ENCODE data around the gene NAALADL2. TPM values are rescaled to one million over a fixed set of nuclear protein-coding genes. Genes with fewer than 3 reads are reported as not detected.

NAALADL2 gene
- total and polyA plus RNA-seq, 2 of the 4 experiments (the other 2 are of a cell fraction): 3.8 to 19.2 TPM

DNA sequence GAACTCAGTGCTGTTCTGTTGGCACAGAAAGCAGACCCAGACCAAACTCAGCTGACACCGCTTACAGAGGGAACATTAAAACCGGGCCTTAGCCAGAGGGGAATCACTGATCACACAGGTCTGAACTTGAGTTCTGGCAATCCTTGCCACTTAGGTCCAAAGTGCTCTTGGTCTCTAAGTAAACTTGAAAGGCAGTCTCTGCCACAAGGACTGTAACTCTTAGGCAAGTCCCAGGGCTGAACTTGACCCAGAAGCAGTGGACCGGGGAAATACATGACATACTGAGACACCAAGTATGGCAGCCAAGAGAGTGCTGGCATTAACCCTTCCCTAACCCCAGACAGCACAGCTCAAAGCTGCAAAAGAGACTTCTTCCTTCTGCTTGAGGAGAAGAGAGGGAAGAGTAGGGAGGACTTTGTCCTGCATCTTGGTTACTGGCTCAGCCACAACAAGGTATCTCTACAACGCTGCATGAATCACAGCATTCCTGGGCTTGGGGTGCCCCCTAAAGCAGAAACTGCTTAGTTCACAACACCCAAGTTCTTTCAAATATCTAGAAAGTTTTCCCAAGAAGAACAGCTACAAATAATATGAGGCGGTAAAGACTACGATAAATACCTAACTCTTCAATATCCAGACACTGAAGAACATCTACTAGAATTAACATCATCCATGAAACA lies 32.5 kb downstream of the NAALADL2 start:
- no peak for ATAC-seq (ENCODE audit: low read depth)
- 75% methylated on average over 2 of the region's 6 CpGs; no CpG with 5 or more reads in 1 of the 2 experiments for WGBS, 2 experiments (ENCODE audit: extremely low coverage in 2 of 2, insufficient read length in 1 of 2)

More for the DNA sequence above, 32.5 kb downstream of the NAALADL2 start:
- Histone ChIP-seq H3K9me1 (ENCODE audit: insufficient read depth, low read length) (no peaks in the 10 kb centered on the region), H2BK15ac (ENCODE audit: low read depth, low read length) (peak overlapping the region; percentile 62; the same call in 1 of the 3 replicates), H2BK120ac (ENCODE audit: low read depth, low read length) (peak overlapping the region; percentile 40), H3K9me3 (ENCODE audit: control insufficient read depth, insufficient read depth, low read length) (no peaks in the 10 kb centered on the region), H2BK20ac (ENCODE audit: low read depth, low read length) (peak overlapping the region; percentile 10; the same call in 1 of the 2 replicates), H3K4me3 (ENCODE audit: insufficient read depth, low read depth, low read length) (no peak overlapping the region), H3K14ac (replicated peaks; ENCODE audit: low read depth, low read length) (peak overlapping the region; percentile 1; the same call in 1 of the 2 replicates), H4K91ac (ENCODE audit: insufficient read depth, low read depth, low read length) (peak overlapping the region; percentile 73), H2BK5ac (ENCODE audit: low read depth, low read length, poor library complexity, severe bottlenecking) (no peak overlapping the region), H3K23ac (ENCODE audit: low read depth, low read length) (no peak overlapping the region), H2AFZ (replicated peaks; ENCODE audit: low read length, poor library complexity) (peak overlapping the region; percentile 6), H2AK5ac (ENCODE audit: low read depth, low read length) (0 out of 2 replicates have a peak overlapping the region, but pooled peaks have one; percentile 33), H3K4me2 (ENCODE audit: low read depth, low read length) (no peak overlapping the region), H3K36me3 (ENCODE audit: control insufficient read depth, insufficient read depth, low read length) (no peaks in the 10 kb centered on the region), H3K9ac (ENCODE audit: low read depth, low read length) (no peak overlapping the region), H2AK9ac (replicated peaks; ENCODE audit: low read depth, low read length, poor library complexity) (no peak overlapping the region), H3K4me1 (ENCODE audit: control insufficient read depth, insufficient read depth, low read length) (0 out of 2 replicates have a peak, but pooled peaks cover 2% of the 10 kb centered on the region), H4K8ac (ENCODE audit: low read depth in 2 of 2, low read length in 2 of 2) (no peak overlapping the region), H3K27me3 (ENCODE audit: control insufficient read depth, insufficient read depth, low read length) (no peaks in the 10 kb centered on the region), H4K5ac (ENCODE audit: low read depth, low read length) (no peak overlapping the region; the same call in 1 of the 2 replicates), H3K79me1 (ENCODE audit: low read depth in 1 of 2, low read length in 2 of 2) (no peaks in the 10 kb centered on the region), H3K56ac (ENCODE audit: extremely low read depth, insufficient read depth, low read length) (no peak overlapping the region), H3K4ac (ENCODE audit: low read depth, low read length) (peak overlapping the region; percentile 40; the same call in 1 of the 2 replicates), H3K18ac (ENCODE audit: low read depth, low read length) (peak overlapping the region; percentile 45), H4K20me1 (ENCODE audit: insufficient read depth, low read length) (no peaks in the 10 kb centered on the region), H3K27ac (ENCODE audit: insufficient read depth, low read length) (no peak overlapping the region)
- DNase-seq: peak; percentile 9
- dilution Hi-C loops (cut with HindIII; ENCODE audit: low sequenced_read_pairs, unreplicated experiment) (no loop called here), in situ Hi-C loops (cut with MboI; ENCODE audit: low sequenced_read_pairs) (no loop called here), intact Hi-C loops (cut with micrococcal nuclease) (loop anchor here (10.0 kb wide), 1 partner anchor 253 kb away; no protein-coding TSS in a partner anchor)
- ChIA-PET POLR2A (ENCODE audit: unreplicated experiment) (no interaction called here), CTCF (no interaction called here)
- TF ChIP-seq, protein P1, sequence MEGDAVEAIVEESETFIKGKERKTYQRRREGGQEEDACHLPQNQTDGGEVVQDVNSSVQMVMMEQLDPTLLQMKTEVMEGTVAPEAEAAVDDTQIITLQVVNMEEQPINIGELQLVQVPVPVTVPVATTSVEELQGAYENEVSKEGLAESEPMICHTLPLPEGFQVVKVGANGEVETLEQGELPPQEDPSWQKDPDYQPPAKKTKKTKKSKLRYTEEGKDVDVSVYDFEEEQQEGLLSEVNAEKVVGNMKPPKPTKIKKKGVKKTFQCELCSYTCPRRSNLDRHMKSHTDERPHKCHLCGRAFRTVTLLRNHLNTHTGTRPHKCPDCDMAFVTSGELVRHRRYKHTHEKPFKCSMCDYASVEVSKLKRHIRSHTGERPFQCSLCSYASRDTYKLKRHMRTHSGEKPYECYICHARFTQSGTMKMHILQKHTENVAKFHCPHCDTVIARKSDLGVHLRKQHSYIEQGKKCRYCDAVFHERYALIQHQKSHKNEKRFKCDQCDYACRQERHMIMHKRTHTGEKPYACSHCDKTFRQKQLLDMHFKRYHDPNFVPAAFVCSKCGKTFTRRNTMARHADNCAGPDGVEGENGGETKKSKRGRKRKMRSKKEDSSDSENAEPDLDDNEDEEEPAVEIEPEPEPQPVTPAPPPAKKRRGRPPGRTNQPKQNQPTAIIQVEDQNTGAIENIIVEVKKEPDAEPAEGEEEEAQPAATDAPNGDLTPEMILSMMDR (conservative IDR thresholded peaks at IDR 0.05; ENCODE audit: low read depth, low read length): no peak
- TF ChIP-seq, protein P2, sequence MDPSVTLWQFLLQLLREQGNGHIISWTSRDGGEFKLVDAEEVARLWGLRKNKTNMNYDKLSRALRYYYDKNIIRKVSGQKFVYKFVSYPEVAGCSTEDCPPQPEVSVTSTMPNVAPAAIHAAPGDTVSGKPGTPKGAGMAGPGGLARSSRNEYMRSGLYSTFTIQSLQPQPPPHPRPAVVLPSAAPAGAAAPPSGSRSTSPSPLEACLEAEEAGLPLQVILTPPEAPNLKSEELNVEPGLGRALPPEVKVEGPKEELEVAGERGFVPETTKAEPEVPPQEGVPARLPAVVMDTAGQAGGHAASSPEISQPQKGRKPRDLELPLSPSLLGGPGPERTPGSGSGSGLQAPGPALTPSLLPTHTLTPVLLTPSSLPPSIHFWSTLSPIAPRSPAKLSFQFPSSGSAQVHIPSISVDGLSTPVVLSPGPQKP (IDR thresholded peaks at IDR 0.05; ENCODE audit: borderline replicate concordance, low read depth, low read length): no peak
- TF ChIP-seq RAD21 (IDR thresholded peaks at IDR 0.05; ENCODE audit: low read length): peak; percentile 29; the same call in 1 of the 2 replicates
- BruUV-seq (replicated peaks): no TSS peak

Measured in IMR-90 (cell line).